Adrenal gland (tissue), 12 donors: Measurements from ENCODE around the gene ANKS1B. TPM values are rescaled to one million over a fixed set of nuclear protein-coding genes. Genes with fewer than 3 reads are reported as not detected.

Source experiments
- DNase-seq, 7 donors: peaks; one replicate each; pipeline ENCODE4 v3.0.0-alpha.2; 2019 to 2020
- H3K27ac ChIP-seq, 5 donors: fragments of 200-600 bp; sonication (generic) in 4 of 5; 1 replicate in 3 of 5; 2 replicates in 2 of 5; pipeline versions ENCODE4 v1.5.1 to v1.8.0; 2016 to 2020; ENCODE audit warnings: mild to moderate bottlenecking in 1 of 5
- H3K27me3 ChIP-seq: fragments of 200-600 bp; 2 replicates; pipeline ENCODE4 v1.8.0; 2021
- H3K36me3 ChIP-seq, 2 donors: fragments of 200-600 bp; replicated peaks in 1 of 2; 1 replicate in 1 of 2; 2 replicates in 1 of 2; pipeline versions ENCODE4 v1.5.1 to v1.8.0; 2018 to 2022
- H3K4me1 ChIP-seq, 2 donors: fragments of 200-600 bp; replicated peaks in 1 of 2; 1 replicate in 1 of 2; 2 replicates in 1 of 2; pipeline versions ENCODE4 v1.5.1 to v1.8.0; 2018 to 2021
- H3K4me3 ChIP-seq, 4 donors: fragments of 200-600 bp; sonication (generic) in 3 of 4; one replicate each; pipeline ENCODE4 v1.5.1; 2016 to 2018
- H3K9me3 ChIP-seq, 3 donors: fragments of 200-600 bp; sonication (generic) in 1 of 3; replicated peaks in 1 of 3; 1 replicate in 2 of 3; 2 replicates in 1 of 3; pipeline versions ENCODE4 v1.5.1 to v1.8.0; 2016 to 2021
- CTCF ChIP-seq, 6 experiments: fragments of 450-650 bp in 4 of 6; fragments of 200-600 bp in 2 of 6; sonication (generic) in 1 of 6; IDR thresholded peaks; 1 replicate in 5 of 6; 2 replicates in 1 of 6; pipeline versions ENCODE4 v1.5.1 to v1.8.0; 2016 to 2021; ENCODE audit warnings: antibody characterized with exemption in 6 of 6, mild to moderate bottlenecking in 2 of 6, moderate library complexity in 1 of 6
- POLR2A ChIP-seq, 2 donors: fragments of 450-650 bp; IDR thresholded peaks; one replicate each; pipeline ENCODE4 v1.6.1; 2017; ENCODE audit warnings: antibody characterized with exemption in 2 of 2, mild to moderate bottlenecking in 2 of 2, moderate library complexity in 1 of 2
- WGBS, 4 donors: extraction: QIAGEN DNeasy Blood & Tissue Kit in 2 of 4; methylation state at CpG; one replicate each; pipeline versions ENCODE4 v1.1.5 to v1.1.7; 2013 to 2017; 5-methylcytosine and 5-hydroxymethylcytosine counted together
- intact Hi-C, 2 donors: fragments of 100-400 bp; cut with DNase I; formaldehyde crosslinking; loops; one replicate each; pipeline versions ENCODE4 v1.14.1 to v1.15.0; 2022 to 2023
- polyA plus RNA-seq, 3 donors: library from polyadenylated mRNA; stranded (reverse); fragments of 200-250 nt in 2 of 3; fragments of 350-450 nt in 1 of 3; fragmentation: Illumina TruSeq in 1 of 3; extraction: RNeasy Lipid Tissue Mini Kit (QIAGEN cat#74804) in 1 of 3; gene quantifications; one replicate each; pipeline ENCODE4 v1.2.3, GENCODE V29; 2013 to 2014
- total RNA-seq, 9 donors: library from RNA; depleted of rRNA in 4 of 9; stranded (reverse); fragments of >200 nt in 4 of 9; fragments of 120-200 nt in 1 of 9; fragmentation: NEBNext Ultra II Directional in 1 of 9; extraction: Animal tissue kit (Norgen Biotek cat#: 25700) in 1 of 9; gene quantifications; one replicate each; pipeline versions ENCODE4 v1.1.0 to v1.2.4, GENCODE V29; 2013 to 2023
- donor health status: healthy with polysubstance abuse.
- donor health status: Bipolar disorder and iron deficiency.
- donor health status: DM: yes; HTN: yes; CAD: no.
- donor health status: DM: no; HTN: no; CAD: no.
- donor health status: DM: no; HTN: no; CAD: no.
- donor health status: DM: yes; HTN: yes; CAD: no.

The ANKS1B gene
- total and polyA plus RNA-seq, 12 donors: 1.3 to 28.1 (median 8.0) TPM

GRCh38 chr12:98819821-98820404, 1164.8 kb downstream of the ANKS1B start:
- Histone ChIP-seq H3K27me3 (no peaks in the 10 kb centered on the region), H3K36me3 (no peaks in the 10 kb centered on the region), H3K9me3 (no peaks in the 10 kb centered on the region), H3K4me3 (no peak overlapping the region), H3K4me1 (no peaks in the 10 kb centered on the region), H3K27ac (no peak overlapping the region)
- TF ChIP-seq CTCF (IDR thresholded peaks at IDR 0.05) (no peak), POLR2A (IDR thresholded peaks at IDR 0.05) (no peak)
- intact Hi-C loops: no loop called here
- DNase-seq: no peak
- 79 to 89% (median 83%) methylated on average over 8 of the region's 8 CpGs for WGBS, 4 donors

GRCh38 chr12:98819071-98819470, 1165.7 kb downstream of the ANKS1B start:
- H3K9me3 ChIP-seq: no peaks in the 10 kb centered on the region
- no peaks in the 10 kb centered on the region for H3K4me1 ChIP-seq
- no peaks in the 10 kb centered on the region for H3K27me3 ChIP-seq
- intact Hi-C loops: no loop called here
- 91 to 100% (median 94%) methylated on average over 3 of the region's 3 CpGs for WGBS, 4 donors
- H3K36me3 ChIP-seq: no peaks in the 10 kb centered on the region
- no peak for DNase-seq
- TF ChIP-seq POLR2A (IDR thresholded peaks at IDR 0.05) (no peak), CTCF (IDR thresholded peaks at IDR 0.05) (no peak)
- no peak overlapping the region for H3K27ac ChIP-seq
- H3K4me3 ChIP-seq: no peak overlapping the region

GRCh38 chr12:98818239-98818638, 1166.5 kb downstream of the ANKS1B start:
- Histone ChIP-seq H3K27ac (no peak overlapping the region), H3K36me3 (no peaks in the 10 kb centered on the region), H3K27me3 (no peaks in the 10 kb centered on the region), H3K4me1 (no peaks in the 10 kb centered on the region), H3K4me3 (no peak overlapping the region), H3K9me3 (no peaks in the 10 kb centered on the region)
- intact Hi-C loops: no loop called here
- DNase-seq: no peak
- 51 to 57% (median 53%) methylated on average over 2 of the region's 2 CpGs for WGBS, 4 donors
- TF ChIP-seq POLR2A (IDR thresholded peaks at IDR 0.05) (no peak), CTCF (IDR thresholded peaks at IDR 0.05) (no peak)

GRCh38 chr12:98817742-98818141, 1167.0 kb downstream of the ANKS1B start:
- Histone ChIP-seq H3K36me3 (no peaks in the 10 kb centered on the region), H3K9me3 (no peaks in the 10 kb centered on the region), H3K27ac (no peak overlapping the region), H3K27me3 (no peaks in the 10 kb centered on the region), H3K4me3 (no peak overlapping the region), H3K4me1 (no peaks in the 10 kb centered on the region)
- no peak for TF ChIP-seq CTCF (IDR thresholded peaks at IDR 0.05)
- no peak for TF ChIP-seq POLR2A (IDR thresholded peaks at IDR 0.05)
- intact Hi-C loops: no loop called here
- WGBS, 4 donors: 53 to 60% (median 54%) methylated on average over 2 of the region's 2 CpGs
- DNase-seq: no peak
